ENCODE measurements around the gene CCDC181.

- no peak for TF ChIP-seq EZH2phosphoT487 (IDR thresholded peaks at IDR 0.05; ENCODE audit: insufficient read depth, low read depth)
- TF ChIP-seq EZH2 (IDR thresholded peaks at IDR 0.05; ENCODE audit: insufficient read depth, poor library complexity, severe bottlenecking), result no peak
Measured at GRCh38 chr1:169456029-169456428, 28.8 kb upstream of the CCDC181 start.
